GM12873 (cell line): ENCODE results near the gene ZNF552.

ENCODE experiments used
- TF ChIP-seq, protein P1 (sequence below): IDR thresholded peaks from 2 replicates; pipeline ENCODE4 v1.5.1; 2012; ENCODE audit warnings: low read depth, mild to moderate bottlenecking, moderate library complexity, low read length, control low read depth; ENCODE audit not compliant: insufficient read depth; ENCODE audit errors: missing control alignments

Gene ZNF552

DNA sequence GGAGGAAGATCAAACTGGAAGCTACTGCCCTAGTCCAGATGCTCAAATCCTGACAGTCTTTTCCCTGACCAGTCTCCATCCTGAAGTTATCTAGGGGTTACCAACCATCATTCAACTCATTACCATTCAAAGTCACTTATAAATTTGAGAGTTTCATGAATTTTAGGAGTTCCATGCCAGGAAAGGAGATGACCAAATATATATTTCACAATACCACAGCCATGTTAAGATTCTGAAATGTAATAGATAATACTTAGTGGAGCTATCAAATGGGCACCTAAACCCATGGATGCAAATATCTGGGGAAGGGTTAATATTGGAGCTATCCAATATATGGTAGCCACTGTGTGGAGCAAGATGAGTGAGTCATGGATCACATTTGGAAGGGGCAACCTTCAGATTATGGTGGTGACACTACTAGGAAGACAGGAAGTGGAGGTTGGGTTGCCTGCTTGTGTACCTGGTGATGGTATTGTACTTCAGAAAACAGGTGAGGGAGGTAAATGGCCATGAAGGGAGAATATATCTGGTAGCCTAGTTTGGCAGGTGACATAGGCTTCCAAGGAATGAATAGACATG is 26.5 kb downstream of the ZNF552 start:
- TF ChIP-seq, protein P1, sequence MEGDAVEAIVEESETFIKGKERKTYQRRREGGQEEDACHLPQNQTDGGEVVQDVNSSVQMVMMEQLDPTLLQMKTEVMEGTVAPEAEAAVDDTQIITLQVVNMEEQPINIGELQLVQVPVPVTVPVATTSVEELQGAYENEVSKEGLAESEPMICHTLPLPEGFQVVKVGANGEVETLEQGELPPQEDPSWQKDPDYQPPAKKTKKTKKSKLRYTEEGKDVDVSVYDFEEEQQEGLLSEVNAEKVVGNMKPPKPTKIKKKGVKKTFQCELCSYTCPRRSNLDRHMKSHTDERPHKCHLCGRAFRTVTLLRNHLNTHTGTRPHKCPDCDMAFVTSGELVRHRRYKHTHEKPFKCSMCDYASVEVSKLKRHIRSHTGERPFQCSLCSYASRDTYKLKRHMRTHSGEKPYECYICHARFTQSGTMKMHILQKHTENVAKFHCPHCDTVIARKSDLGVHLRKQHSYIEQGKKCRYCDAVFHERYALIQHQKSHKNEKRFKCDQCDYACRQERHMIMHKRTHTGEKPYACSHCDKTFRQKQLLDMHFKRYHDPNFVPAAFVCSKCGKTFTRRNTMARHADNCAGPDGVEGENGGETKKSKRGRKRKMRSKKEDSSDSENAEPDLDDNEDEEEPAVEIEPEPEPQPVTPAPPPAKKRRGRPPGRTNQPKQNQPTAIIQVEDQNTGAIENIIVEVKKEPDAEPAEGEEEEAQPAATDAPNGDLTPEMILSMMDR, result no peak

DNA sequence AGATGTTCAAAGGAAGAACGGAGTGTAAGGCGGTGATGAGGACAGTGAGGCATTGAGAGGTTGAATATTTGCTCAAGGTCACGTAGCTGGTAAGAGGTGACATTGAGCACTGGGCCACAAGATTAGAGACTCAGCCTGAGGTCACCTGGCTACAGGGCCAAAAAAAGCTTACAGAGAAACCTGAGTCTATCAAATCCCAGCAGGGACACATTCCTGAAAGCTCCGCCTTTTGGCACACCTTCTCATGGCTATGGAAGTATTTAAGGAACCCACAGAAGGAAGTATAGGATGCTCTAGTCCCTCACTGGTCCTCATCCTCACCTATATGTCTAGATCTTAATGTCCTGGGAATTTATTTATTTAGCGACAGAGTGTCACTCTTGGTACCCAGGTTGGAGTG is 27.8 kb downstream of the ZNF552 start:
- TF ChIP-seq, protein P1, result no peak

DNA sequence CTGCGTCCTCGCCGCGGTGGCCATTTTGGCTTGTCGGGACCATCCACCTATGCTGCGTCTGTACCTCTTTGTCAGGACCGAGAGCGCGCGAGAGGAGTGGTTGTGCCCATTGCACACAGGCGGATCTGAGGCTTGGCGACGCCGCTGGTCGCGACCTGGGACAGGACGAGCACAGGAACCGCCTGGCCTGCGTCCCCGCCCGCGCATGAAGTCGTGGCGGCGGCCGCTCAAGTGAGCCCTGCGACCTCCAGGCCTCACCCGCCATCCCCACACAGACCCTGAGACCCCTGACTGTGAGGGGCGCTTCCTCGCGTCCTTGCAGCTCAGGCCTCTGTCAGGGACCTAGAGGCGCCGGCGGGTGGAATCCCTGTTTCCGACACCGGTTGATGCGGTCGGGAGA is 28.4 kb downstream of the ZNF552 start:
- TF ChIP-seq, protein P1, result no peak

DNA sequence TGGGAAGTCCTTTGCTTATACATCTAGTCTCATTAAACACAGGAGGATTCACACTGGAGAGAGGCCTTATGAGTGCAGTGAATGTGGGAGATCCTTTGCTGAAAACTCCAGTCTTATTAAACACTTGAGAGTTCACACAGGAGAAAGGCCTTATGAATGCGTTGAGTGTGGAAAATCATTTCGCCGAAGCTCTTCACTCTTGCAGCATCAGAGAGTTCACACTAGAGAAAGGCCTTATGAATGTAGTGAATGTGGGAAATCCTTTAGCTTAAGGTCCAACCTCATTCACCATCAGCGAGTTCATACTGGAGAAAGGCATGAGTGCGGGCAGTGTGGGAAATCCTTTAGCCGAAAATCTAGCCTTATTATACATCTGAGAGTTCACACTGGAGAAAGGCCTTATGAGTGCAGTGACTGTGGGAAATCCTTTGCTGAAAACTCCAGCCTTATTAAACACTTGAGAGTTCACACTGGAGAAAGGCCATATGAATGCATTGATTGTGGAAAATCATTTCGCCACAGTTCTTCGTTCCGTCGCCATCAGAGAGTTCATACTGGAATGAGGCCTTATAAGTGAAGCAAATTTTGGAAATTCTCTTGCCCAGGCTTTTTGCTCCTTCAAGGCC is 35.4 kb downstream of the ZNF552 start:
- TF ChIP-seq, protein P1, result no peak

DNA sequence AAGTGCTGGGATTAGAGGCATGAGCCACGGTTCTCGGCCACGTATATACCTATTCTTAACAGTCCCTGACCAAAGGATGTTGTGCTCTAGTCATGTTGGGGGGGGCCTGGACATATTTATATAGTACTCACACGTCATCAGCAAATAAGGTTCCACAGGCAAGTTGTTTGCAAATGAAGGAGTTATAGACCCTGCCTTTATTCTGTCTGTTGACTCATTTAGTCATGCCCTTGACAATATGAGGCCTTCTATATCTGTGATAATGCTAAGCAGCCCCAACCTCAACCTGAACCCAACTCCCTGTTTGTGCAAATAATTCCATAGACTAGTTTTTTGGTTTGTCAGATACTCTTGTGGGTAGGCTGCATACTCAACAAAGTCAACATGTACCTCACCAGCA is 36.4 kb downstream of the ZNF552 start:
- TF ChIP-seq, protein P1, result no peak

DNA sequence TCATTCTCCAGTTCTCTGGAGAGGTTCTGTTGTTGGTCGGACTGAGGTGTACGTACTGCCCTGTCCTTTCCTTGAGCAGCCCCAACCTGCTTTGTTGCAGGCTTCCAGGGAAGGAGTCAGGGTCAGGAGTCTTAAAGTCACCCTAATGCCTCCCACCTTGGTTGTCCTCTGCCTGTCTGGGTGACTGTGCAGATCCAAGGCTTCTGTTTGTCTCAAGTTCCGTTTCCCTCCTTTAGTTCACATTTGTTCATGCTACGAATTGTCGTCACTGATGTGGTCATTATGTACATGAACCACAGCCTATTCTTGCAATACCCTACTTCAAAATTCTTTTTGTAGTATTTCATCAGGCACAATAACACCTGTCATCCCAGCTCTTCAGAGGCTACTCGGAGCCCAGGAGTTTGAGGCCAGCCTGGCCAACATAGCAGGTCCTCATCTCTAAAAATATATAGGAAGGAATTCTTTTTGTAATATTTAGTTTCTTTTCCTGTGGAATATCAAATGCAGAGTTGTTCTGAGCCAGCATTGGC is 37.9 kb downstream of the ZNF552 start:
- TF ChIP-seq, protein P1, result no peak

DNA sequence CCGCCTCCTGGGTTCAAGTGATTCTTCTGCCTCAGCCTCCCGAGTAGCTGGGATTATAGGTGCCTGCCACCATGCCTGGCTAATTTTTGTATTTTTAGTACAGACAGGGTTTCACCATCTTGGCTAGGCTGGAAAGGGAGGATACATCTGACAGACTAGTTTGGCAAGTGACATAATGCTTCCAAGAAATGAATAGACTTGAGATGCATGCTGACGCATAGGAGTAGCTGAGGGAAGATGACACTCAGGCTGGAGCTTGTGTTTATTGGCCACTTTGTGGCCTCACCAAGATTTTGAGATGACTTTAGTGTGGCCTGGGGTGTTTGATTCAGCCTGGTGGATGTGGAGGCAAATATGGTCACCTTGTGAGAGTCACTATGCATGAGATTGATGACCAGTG is 41.2 kb downstream of the ZNF552 start:
- TF ChIP-seq, protein P1, result no peak
